HG02642 (cell line): ENCODE measurements around the gene TNFRSF8.
"Not testable (repeated sequence)": the region's sequence is repeated elsewhere in the genome, so short reads cannot be mapped to it uniquely, and the experiment has no call there.

Experiments
- ATAC-seq: cut with Tn5 transposase; IDR thresholded peaks from one replicate; pipeline ENCODE4 v1.9.1; 2021; ENCODE audit warnings: mild to moderate bottlenecking; ENCODE audit not compliant: unreplicated experiment, poor library complexity

Gene TNFRSF8

DNA sequence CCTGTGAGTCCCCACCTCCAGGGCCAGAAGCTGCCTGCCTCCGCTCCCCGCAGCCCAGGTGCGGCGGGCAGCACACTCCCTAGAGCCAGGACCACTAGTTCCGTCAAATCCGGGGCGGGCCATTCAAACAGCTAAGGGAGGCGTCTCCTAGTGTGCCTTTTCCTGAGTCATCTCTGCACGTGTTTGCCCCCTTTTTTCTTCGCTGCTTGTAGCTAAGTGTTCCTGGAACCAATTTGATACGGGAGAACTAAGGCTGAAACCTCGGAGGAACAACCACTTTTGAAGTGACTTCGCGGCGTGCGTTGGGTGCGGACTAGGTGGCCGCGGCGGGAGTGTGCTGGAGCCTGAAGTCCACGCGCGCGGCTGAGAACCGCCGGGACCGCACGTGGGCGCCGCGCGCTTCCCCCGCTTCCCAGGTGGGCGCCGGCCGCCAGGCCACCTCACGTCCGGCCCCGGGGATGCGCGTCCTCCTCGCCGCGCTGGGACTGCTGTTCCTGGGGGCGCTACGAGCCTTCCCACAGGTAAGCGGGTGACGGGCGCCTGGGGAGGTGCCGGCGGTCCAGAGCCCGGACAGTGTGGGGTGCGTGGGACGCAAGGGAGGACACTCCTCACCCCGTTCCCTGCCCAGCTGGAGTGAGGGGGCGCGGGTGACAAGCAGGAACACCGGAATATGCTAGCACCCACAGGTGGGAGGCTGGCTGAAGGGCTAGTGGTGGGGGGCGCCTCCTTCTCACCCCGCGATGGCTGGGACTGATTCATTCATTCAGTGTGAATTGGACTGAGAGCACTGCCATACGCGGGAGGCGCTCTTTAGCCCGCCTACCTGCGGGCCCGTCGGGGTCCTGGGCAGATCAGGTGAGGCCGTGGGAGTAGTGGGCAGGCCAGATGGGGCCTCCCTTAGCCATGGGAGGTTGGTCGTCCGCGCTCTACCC, at the start of gene TNFRSF8:
TSS of gene TNFRSF8 (plus strand) at position 163 of the 932 bp plus-strand sequence. CDS start at position 459, 296 bp downstream.
- ATAC-seq: no peak

DNA sequence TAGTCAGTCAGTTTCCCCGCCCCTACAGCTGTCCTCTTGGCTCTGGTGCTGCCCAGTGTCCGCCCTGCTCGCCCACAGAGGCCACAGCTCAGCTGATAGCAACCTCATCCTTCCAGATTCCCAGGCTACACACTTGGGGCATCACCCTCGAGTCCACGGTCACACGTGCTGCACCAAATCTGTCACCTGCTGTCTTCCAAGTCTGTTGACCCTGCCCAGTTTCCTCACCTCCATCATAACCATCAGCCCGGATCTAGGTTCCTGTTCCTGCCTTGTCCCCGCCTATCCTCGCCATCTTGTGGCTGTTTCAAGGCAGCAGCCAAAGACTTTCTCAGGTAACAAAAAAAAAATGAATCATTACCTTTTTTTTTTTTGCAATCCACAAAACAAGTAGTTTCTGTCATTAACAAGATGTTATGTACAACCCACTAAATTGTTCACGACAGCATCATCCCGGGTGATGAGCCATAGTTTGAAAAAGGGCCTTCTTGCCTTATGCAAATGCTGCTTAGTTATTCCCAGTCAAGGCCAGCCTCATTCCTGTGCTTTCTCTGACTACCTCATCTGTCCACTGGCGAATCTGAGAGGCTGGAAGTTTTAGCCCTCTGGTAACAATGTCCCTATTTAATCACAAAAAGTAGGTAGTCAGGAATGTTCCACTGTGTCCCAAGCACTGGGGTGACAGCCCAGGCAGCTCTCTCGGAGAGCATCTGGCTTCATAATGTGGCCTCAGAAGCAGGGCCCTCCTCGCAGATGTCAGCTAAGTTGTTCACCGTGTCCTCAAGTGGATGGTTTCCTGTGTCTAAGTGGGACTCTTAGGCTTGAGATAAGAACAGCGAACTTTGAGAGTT, 48.7 kb upstream of the TNFRSF8 start:
- ATAC-seq: no peak

GRCh38 chr1:12015001-12015491, 48.1 kb upstream of the TNFRSF8 start:
- no peak for ATAC-seq

GRCh38 chr1:12015499-12015898, 47.6 kb upstream of the TNFRSF8 start:
- ATAC-seq: no peak

GRCh38 chr1:12016182-12016581, 46.9 kb upstream of the TNFRSF8 start:
- ATAC-seq: no peak

DNA sequence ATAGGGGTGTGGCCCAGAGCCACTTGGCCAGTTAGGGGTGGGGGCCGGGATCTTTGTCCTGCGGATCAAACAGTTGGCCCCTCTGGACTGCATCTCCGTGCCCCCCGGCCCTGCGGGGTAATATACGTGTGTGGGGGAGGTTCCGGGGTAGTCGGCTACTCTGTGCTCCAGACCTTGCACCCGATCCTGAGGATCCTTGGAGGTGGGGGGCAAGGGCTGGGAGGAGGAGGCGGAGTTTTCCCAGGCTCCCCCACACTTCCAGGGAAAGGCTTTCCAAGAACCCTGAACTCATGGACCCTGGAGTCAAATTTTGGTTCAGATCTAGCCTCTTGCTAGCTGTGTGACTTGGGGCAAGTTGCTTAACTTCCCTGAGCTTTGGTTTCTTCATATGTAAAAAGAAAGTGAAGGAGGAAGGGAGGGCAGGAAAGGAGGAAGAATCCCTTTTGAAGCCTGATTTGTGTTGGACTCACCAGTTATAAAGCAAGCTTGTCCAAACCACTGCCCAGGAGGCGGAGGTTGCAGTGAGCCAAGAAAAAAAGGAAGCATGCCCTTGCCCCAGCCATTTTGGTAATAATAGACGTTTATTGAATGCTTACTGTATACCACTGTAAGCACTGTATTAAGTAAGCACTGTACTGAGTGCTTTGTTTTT, 43.1 kb upstream of the TNFRSF8 start:
- ATAC-seq: no peak

- ATAC-seq: no peak
These were observed 41.5 kb upstream of the TNFRSF8 start for GRCh38 chr1:12021616-12022015.

GRCh38 chr1:12022036-12022435, 41.1 kb upstream of the TNFRSF8 start:
- ATAC-seq: no peak

DNA sequence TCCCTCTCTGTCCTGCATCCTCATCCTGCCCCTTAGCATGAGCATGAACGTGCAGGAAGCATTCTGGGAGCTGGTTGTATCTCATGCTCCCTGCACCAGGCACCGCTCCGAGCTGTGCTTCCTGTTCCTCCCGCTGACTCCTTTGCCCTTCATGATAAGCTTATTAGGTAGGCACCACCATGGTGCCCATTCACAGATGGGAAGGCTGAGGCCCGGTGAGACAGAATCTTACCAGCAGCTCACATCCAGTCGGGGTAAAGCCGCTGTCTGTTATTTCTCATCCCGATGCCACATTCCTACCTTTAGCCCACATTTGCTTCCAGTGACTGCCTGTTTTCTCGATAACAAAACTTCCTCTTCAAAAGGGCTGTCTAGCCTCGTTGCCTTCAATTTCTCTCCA, 36.5 kb upstream of the TNFRSF8 start:
- ATAC-seq: no peak

DNA sequence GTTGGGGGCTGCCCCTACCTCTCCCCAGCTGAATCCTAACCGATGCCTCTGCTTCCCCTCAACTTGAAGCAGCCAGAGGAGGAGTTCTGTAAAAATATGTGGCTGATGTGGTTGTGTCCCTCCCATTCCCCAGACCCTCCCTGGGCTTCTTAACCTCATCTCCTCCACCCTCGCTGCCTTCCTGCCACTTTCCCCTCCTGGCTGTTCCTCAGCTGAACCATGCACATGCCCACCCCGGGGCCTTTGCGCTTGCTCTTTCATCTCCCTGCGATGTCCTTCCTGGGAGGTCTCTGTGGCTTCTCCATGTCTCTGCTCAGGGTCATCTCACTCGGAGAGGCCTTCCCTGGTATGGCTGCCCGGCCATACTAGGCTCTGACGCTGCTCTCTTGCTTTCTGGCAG, 34.9 kb upstream of the TNFRSF8 start:
- no peak for ATAC-seq

GRCh38 chr1:12028957-12029511, 34.1 kb upstream of the TNFRSF8 start:
- ATAC-seq: no peak

GRCh38 chr1:12029720-12030339, 33.3 kb upstream of the TNFRSF8 start:
- no peak for ATAC-seq

- ATAC-seq: no peak
These were observed 31.8 kb upstream of the TNFRSF8 start for GRCh38 chr1:12031039-12031980.

- ATAC-seq: no peak
These were observed 30.9 kb upstream of the TNFRSF8 start for GRCh38 chr1:12032161-12032621.

DNA sequence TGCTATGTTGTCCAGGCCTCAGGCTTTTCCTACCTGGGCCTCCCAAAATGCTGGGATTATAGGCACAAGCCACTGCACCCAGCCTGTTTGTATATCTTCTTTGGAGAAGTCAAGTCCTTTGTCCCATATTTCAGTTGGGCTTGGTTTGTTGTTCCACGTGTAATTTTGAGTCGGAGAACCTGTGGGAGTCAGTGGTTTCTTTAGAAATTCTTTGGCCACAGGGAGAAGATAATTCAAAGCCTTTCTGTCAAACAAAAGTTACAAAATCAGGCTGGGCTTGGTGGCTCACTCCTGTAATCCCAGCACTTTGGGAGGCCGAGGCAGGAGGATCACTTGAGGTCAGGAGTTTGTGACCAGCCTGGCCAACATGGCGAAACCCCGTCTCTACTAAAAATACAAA, 29.7 kb upstream of the TNFRSF8 start:
- ATAC-seq: not testable (repeated sequence)

DNA sequence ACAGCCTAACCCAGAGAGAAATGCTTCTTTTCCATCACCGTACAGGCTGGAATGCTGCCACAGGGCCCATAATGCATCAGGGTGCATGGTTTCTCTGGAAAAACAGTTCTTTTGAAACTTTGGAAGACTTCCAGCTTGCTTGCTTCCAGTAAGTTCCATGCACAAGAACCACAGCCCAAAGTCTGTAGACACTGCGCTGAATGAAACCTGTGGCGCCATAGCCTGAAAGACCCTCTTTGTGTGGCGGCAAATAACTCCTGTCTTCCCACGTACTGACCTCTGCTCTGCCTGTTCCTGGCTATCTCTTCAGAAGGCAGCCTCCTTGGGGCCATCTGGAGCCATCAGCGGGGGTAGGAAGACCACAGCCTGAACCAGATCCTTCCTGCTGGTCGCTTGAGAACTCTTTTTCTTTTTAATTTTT, 28.7 kb upstream of the TNFRSF8 start:
- ATAC-seq: no peak

DNA sequence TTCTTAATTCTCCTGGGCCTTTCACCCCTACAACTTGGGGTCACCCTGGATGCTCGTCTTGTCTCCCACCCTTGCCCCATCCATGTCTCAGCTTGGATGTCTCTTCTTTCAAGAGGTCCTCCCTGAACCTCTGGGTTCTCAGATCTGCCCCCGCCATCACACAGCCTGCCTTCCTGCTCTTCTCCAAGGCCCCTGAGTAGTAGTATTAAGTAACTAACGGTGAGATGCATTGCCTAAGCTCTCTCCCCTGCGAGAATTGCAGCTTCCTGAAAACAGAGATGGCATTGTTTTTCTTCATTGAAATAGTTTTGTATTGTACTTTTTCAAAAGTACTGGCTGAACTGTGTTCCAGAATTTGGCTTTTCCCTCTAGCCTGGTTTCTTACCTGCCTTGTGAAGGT, 27.8 kb upstream of the TNFRSF8 start:
- no peak for ATAC-seq

GRCh38 chr1:12037486-12038355, 25.4 kb upstream of the TNFRSF8 start:
- ATAC-seq: no peak
